Raji (cell line): ENCODE measurements around the gene PHOX2A.

Experiments
- POLR2A ChIP-seq: IDR thresholded peaks from 2 replicates; pipeline ENCODE4 v1.6.1; 2011; ENCODE audit warnings: low read depth, low read length, control low read depth; ENCODE audit not compliant: insufficient read depth

PHOX2A gene

DNA sequence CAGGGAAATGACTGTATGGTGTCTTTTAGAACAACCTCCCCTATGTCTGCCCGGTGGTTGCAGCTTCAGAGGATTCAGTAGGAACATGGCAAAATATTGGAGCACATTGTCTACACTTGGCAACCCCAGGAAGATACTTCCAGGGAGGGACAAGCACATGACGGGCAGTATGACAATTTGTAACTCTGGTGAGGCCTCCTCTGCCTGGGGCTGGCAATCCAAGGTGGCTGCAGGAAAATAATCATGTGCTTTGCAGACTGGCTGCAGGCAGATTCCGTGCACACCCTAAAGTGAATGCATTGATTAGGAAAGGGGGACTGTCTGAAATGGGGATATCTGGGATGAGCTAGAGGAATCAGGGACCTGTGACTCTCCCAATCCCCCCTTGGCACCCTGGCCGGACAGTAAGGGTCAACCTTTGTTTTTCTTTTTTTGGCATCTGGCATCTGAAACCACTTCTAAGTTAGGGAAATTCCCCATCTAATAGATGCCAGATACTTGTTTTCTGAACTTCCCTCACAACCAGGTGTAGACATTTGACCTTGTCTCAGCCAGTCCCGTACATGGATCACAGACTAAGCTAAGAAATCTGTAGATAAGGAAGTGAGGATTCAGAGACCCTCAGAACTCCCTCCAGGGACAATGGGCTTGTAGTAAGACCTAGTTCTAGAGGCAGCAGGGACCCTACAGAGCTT lies 10.5 kb upstream of the PHOX2A start:
- TF ChIP-seq POLR2A, result no peak

DNA sequence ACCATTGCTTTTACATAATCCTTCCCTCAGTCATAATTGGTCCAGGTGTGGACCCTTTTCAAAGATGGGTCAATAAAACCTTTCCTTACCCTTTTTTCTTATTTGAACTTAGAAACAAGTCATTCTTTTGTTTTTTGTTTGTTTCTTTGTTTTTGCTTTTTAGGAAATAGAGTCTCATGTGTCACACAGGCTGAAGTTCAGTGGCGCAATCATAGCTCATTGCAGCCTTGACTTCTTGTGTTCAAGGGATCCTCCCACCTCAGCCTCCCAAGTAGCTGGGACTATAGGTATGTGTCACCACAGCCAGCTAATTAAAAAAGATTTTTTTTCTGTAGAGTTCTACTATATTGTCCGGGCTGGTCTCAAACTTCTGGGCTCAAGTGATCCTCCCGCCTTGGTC lies 9.4 kb upstream of the PHOX2A start:
- TF ChIP-seq POLR2A, result no peak

DNA sequence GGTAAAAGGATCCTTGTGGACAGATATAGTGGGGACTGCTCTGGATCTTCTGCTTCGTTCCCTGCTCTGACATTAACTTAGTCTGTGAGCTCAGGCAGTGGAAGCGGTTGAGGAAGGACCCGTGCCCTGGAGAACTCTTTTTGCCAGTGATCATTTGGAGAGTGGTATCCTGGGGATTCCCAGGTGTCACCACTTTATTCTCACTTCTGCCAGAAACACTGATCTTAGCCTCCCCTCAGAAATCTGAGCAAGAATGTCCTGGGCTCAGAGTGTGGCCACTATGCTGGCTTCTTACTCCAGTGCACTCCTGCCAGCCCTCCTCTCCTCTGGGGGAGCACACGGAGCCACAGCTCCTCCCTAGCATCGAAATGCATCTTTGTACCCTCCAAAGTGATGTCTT lies 7.6 kb upstream of the PHOX2A start:
- TF ChIP-seq POLR2A, result no peak

DNA sequence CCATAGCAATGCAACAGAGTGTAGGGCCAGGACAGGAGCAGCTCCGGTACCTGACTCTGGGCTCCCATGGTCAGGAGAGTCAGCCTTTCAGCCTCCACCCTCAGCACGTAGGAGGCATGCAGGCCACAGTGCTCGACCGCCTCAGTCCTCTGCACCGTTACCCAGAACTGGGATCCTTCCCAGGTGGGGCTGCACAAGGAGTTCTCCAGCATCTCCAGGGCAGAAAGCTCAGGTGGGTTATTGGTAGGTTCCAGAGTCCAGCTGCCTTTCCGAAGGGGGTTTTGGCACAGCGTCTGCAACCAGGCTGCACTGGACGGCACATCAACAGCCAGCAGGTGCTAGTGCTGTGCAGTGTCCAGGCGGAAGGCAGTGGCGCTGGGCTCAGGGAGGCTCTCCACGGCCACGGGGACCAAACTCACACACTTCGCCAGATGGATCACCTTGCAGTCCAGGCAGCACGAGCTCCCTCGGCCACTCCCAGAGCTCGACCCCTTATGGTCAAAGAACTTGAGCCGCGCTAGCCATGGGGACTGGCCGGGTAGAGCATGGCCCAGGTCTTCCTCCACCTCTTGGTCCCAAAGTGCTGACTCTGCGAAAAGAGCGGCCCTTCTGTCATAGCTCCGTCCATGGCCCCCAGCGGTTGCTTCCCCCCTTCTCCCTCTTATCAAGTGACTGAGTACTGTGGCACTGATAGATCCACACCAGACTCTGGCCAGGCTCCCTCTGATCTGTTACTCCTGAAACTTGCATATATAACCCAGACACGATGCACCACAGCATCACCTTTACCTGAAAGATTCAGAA lies 6.9 kb upstream of the PHOX2A start:
- TF ChIP-seq POLR2A, result no peak

DNA sequence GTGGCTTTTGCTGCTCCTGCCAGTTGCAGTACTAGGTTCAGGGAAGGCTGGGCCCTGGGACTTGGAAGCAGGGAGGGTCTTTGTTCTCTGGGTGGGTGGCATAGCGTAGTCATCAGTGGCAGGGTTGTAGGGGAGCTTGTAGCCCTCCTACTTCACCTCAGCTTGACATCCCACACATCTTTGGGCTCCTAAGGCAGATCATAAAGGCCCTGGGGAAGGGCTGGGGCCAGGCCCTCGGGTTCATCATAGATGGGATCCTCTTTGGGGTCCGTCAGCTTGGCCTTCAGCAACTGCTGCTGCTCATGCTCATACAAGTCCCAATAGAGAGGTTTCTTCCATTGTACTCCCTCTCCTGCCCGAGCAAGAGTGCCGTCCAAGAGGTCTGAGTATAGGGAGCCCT lies 6.0 kb upstream of the PHOX2A start:
- TF ChIP-seq POLR2A, result no peak

DNA sequence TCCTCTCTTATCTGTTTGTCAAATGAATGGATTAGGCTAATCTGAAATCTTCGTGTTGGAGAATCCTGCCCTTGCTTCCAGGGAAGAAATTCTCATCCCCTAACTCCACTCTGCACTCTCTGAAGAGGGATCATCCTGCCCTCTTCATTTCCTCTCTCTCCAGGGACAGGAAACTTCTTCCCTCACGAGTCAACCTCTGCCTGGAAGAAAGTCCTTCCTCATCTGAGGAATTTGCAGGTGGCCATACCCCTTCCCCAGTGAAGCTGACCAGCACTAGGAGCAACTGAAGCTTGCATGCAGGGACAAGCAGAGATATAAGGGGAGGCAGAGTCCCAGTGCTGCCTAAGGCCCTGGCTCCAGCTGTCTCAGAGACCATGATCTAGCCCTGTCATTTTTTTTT lies 3.6 kb upstream of the PHOX2A start:
- TF ChIP-seq POLR2A, result no peak

DNA sequence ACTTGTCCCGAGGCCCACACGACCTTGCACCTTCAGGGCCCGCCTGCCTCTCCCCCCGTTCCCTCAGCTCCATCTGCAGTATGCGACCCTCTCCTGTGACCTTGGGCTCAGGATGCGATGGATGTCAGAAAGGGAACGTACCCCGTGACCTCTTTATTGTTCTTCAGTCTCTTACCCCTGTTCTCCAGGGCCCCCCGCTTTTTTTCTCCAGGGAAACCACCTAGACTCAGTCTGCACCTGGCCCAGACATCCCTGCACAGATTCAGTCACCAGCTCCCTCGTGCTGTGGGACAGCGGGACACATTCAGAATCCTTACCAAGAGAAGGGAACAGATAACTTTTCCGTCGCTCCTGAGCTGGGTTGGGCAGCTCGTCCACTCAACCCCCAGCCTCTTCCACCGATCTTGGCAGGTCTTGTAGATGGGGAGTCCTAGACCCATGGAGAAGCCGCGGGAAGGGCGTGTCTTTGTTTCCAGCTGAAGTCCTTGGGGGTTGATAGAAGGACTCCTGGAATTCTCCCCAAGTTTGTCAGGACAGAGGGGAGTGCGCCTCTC lies 1.4 kb upstream of the PHOX2A start:
- TF ChIP-seq POLR2A, result no peak

DNA sequence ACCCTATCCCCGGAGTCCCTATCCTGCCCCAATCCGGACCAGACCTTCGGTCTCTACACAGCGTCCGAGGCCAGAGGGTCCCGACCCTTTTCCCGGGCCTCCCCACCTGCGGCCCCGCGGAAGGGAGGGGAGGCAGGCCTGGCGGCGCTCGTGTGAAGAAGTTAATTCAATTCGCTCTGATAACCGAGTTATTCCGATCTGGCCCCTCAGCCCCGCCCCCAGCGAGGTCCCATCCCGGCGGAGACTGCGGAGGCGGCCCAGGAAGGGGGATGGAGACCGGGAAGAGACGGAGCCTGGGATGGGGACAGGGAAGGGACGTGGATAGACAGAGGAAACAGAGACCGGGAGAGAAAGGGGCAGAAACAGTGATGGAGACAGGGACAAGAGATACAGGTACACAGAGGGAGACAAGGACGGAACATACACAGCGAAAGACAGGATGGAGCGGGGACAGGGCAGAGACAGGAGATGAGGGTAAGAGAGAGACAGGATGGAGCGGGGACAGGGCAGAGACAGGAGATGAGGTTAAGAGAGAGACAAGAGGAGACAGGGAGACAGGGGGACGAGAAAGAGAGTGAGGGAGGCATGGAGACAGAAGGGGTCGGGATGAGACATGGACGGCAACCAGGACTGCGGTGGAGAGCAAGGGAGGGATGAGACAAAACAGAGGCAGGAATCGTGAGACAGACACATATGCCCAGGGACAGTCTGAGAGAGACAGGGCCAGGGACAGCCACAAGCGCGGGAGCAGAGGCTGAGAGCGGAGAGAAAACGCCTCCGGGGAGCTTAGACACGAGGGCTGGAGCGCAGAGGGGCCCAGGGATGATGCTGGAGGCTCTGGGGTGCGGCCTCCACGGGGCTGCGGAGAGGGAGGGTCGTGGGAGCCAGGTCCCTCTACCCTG lies 636 bp upstream of the PHOX2A start:
- TF ChIP-seq POLR2A, result no peak

DNA sequence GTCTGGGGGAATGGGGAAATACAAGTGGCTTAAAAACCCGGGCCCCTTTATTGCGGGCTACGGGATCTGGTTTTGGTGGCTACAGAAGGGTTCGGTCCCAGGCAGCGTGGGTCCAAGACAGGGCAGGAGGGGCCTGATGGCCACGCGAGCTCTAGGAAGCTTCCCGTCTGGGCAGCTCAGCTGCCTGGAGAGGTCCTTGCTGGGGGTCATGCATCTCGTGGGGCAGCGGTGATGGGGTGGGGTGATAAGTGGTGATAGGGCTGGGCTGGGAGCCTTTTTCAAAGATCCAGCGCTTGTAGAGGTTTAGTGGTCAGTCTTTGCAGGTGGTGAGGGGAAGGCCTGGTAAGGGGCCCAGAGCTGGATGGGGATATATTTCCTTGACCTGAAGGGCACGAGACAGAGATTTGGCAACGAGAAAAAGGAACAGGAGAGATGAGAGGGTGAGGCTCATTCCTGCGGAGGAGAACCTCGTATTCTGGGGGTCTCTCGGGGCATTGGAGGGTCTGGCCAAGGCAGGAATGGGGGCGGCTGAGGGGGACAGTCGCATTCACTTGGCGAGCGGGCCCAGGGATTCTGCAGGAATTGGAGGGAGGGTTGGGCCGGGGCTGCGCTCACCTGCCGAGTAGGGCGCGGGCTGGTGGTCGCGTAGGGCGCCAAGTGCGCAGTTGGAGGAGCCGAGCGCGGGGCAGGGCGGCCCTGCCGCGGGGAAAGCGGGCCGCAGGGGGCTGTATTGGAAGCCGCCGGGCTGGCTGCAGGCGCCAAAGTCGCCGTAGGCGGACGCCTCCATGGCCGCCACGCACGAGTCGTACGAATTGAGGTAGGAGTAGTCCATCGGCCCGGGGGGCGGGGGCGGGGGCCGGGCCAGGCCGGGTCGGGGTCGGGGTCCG lies 560 bp downstream of the PHOX2A start:
- no peak for TF ChIP-seq POLR2A

DNA sequence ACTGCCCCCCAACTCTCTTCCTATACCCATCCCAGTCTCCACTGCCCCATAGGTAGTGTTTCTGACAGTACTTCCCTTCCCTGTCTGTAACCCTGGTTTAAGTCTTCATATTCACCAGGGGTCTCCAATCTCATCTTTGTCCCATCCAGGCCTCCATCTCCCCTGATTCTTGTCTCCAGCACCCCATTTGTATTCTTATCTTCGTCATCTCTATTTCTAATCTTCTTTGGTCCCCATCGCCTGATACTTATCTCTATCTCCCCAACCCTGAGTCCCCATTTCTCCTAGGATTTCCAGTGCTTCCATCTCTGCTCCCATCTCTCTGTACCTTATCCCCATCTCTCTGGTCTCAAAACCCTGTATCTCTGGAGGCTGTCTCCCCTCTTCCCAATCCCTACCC lies 1.8 kb downstream of the PHOX2A start:
- no peak for TF ChIP-seq POLR2A

DNA sequence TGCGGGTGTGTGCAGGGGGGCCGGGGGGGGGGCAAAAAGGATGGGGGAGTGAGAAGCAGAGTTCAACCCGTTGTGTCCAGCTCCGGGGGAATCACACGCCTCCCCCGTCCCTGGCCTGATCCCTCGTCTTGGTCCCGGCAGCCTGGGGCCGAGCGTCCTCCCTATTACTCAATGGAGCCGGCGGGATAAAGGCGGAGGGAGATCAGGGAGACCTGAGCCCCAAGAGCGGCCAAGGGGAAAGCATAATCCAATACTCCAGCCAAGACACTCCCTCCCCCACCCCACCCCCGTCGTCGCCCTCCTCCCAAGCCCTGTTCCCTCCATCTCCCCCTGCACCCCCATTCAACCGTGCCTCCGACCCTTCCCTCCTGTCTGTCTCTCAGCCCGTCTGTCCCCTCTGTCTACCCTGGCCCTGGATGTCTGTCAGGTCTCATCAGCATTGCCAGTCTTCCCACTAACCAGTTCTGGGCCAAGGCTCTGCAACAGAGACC lies 2.6 kb downstream of the PHOX2A start:
- no peak for TF ChIP-seq POLR2A

DNA sequence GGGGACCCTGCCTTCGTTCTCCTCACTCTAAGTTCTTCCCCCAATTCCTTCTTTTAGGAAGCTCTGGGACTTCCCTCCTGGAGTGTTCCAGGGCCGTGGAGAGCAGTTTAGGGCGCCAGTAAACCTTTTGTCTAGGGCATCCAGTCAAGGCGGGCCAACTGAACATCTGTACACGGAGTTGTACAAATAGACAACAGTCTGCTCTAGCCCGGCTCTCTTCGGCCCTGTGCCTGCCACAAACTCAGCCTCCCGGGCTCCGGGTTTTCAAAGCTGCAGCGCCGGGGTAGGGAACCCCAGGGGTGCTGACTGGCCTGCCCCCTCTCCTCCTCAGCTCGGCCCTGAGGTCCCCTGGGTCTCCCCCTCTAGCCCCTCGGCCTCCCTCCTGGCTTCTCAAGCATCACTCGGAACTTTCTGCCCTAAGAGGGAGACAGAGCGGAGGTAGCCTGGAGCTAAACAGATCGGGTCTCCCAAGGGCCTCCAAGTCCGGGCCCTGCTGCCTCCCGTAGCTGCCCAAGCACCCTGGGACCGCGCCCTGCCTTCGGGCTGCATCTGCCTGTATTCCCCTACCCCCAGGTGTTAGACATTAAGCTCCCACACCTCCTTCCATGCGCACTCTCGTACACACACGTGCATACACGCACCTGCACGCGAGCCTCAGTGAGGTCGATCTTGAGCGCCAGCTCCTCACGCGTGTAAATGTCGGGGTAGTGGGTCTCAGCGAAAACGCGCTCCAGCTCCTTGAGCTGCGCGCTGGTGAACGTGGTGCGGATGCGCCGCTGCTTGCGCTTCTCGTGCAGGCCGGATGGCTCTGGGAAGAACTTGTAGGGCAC lies 3.3 kb downstream of the PHOX2A start:
- TF ChIP-seq POLR2A, result no peak

DNA sequence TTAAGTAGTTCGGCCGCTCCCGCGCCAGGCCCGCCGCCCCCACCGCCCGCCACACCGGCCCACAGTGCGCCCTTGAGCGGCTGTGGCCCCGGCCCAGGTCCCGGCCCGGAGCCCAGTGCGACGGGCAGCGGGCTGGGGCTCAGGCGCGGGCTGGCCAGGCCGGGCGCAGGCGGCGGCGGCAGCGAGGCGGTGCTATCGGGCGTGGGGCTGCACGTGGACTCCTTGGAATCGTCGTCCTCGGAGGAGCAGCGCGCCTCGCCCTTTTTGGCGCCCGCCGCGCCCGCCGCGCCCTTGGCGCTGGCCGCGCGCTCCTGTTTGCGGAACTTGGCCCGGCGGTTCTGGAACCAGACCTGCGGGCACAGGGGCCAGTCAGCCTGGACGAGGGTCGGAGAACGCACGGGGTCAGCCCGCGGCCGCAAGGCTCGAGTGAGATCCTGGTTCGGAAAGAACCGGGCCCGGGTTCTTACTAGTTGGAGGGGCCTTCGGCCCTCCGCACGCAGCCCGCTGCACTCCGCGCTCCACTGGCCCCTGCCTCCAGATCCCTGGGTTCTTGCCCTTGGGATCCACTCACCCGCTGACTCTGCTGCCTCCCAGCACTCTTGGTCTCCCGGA lies 4.0 kb downstream of the PHOX2A start:
- TF ChIP-seq POLR2A, result no peak
